Measurements from ENCODE around the gene FASTKD2.

FASTKD2 gene

DNA sequence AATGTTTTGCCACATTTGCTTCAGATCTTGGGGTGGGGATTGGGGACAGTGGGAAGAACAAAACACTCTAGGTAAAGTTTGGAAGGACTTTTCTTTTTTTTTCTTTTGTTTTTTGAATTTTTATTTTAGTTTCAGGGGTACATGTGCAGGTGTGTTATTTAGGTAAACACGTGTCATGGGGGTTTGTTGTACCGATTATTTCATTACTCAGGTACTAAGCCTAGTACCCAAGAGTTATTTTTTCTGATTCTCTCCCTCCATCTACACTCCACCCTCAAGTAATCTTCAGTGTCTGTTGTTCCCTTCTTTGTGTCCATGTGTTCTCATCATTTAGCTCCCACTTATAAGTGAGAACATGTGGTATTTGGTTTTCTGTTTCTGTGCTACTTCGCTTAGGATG is 73.3 kb downstream of the FASTKD2 start:
- DNase-seq (ENCODE audit: low read depth) = no peak

DNA sequence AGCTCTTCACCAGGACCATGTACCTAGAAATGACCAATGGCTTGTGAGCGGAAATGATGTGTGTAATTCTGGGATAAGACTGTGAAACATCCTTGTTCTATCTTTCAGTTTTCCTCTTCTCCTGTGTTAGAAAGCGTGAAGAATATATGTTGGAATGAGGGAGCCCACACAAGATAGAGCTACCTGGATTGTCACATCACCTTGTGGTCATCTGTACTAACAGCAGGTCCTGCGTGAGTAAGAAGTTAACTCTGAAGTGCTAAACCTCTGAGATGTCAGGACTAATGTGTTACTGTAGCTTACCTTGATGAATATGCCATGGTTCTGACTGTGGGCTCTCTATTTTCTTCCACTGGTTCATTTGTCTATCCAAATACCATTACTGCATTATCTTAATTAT is 75.6 kb downstream of the FASTKD2 start:
- no peak for DNase-seq (ENCODE audit: low read depth)
